H54 (cell line): ENCODE results near the gene ZNF275.
"Not testable (repeated sequence)": the region's sequence is repeated elsewhere in the genome, so short reads cannot be mapped to it uniquely, and the experiment has no call there.

ENCODE experiments used
- DNase-seq: peaks from one replicate; pipeline ENCODE4 v3.0.0; 2011; ENCODE audit warnings: low spot score, mixed read lengths; ENCODE audit not compliant: insufficient read length
- FAIRE-seq: peaks from 3 replicates; lab custom pipeline; 2011; peaks lifted over from hg19 to GRCh38; lab: Jason Lieb, UNC
- POLR2A ChIP-seq: IDR thresholded peaks from 2 replicates; pipeline ENCODE4 v1.6.1; 2011; ENCODE audit warnings: low read depth, mild to moderate bottlenecking, low read length

Gene ZNF275

GRCh38 chrX:153333821-153334653 is at the start of gene ZNF275:
Gene ZNF275, plus strand, starts transcription at chrX:153334153. Its CDS starts 2,527 bp downstream, at chrX:153336680.
- TF ChIP-seq POLR2A: peak; percentile 73
- no peak for FAIRE-seq
- DNase-seq: peak; percentile 86

- DNase-seq, FAIRE-seq: not testable (repeated sequence)
These were observed 48.3 kb upstream of the ZNF275 start for GRCh38 chrX:153285678-153286077.

GRCh38 chrX:153288807-153289206 is 45.1 kb upstream of the ZNF275 start:
- not testable (repeated sequence) for FAIRE-seq

DNA sequence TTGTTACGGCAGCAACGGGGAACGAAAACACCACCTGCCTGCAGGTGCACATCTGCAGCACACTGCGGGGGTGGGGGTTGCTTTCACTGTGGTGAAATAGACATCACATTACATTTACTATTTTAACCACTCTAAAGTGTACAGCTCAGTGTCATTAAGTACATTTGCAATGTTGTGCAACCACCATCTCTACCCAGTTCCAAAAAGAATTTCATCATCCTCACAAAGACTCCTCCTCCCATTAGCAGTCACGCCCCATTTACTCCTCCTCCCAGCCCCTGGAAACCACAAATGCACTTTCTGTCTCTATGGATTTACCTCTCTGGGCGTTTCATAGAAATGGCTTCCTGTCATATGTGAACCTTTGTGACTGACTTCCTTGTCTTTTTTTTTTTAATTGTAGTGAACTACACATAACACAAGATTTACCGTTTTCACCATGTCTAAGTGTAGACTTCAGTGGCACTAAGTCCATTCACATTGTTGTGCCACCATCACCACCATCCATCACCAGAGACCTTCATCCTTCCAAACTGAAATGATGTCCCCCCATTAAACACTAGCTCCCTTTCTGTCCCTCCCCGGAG is 40.4 kb upstream of the ZNF275 start:
- not testable (repeated sequence) for FAIRE-seq, DNase-seq

More at GRCh38 chrX:153288807-153289206, 45.1 kb upstream of the ZNF275 start:
- DNase-seq: not testable (repeated sequence)

GRCh38 chrX:153297376-153297775 is 36.6 kb upstream of the ZNF275 start:
- no peak for TF ChIP-seq POLR2A
- no peak for FAIRE-seq

GRCh38 chrX:153299855-153300254 is 34.1 kb upstream of the ZNF275 start:
- no peak for DNase-seq
- no peak for FAIRE-seq
- TF ChIP-seq POLR2A: no peak

More at GRCh38 chrX:153297376-153297775, 36.6 kb upstream of the ZNF275 start:
- DNase-seq: no peak

- TF ChIP-seq POLR2A: no peak
- no peak for FAIRE-seq
- no peak for DNase-seq
These were observed 32.2 kb upstream of the ZNF275 start for GRCh38 chrX:153301746-153302145.

GRCh38 chrX:153302796-153303195 is 31.2 kb upstream of the ZNF275 start:
- no peak for TF ChIP-seq POLR2A
- FAIRE-seq: no peak
- no peak for DNase-seq

GRCh38 chrX:153303276-153304262 is 30.4 kb upstream of the ZNF275 start:
- no peak for TF ChIP-seq POLR2A
- FAIRE-seq: no peak

DNA sequence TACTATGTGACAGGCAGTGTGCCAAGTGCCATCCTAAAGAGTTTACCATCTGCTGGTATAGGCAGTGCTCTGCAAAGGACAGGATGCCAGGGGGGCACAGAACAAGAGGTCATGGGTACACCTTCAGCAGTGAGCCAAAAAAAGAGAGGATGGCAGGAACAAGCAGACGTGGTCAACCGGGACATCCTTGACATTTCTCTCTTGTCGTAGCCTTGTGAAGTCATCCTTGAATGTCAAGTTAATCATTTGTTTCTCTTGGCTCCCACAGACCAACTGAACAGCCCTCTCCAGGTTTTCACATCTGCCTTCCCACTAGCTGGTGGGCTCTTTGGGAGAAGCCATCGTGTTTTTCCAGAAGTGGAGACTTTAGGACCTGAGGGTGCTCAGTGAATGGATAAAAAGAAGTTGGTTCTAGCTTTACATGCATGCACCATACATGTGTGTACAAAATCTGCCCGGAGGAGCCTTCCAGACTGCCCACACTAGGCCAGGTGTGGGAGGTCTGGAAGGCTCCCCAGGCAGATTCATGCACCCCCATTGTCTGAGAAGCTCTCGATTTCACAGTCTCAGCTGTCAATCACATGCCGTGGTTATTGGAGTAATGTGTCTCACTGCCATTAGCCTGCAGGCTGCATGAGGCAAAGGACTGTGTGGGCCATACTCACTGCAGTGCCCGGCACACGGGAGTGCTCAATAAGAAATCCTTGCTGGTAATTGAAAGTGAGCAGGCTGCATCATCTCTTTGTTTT is 28.8 kb upstream of the ZNF275 start:
- no peak for TF ChIP-seq POLR2A
- DNase-seq (no peak), FAIRE-seq (no peak)

More at GRCh38 chrX:153303276-153304262, 30.4 kb upstream of the ZNF275 start:
- DNase-seq: no peak

DNA sequence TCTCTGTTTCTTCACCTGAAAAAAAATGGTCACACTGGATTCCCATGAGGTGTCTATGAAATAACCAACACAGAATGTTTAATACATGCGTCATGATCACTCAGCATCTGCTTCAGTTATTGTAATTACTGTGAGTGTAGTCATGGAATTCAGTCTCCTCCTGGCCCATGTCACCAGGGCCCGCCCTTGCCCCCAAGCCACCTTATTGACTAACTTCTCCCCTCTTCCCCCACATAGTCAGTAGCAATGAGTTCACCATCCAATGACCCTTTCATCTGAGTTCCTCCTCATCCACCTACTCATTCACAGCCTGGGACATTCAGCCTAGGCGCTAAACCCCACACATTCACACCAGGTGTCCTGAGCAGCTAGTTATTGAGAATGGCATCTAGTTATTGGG is 28.0 kb upstream of the ZNF275 start:
- no peak for DNase-seq
- TF ChIP-seq POLR2A: no peak
- no peak for FAIRE-seq

DNA sequence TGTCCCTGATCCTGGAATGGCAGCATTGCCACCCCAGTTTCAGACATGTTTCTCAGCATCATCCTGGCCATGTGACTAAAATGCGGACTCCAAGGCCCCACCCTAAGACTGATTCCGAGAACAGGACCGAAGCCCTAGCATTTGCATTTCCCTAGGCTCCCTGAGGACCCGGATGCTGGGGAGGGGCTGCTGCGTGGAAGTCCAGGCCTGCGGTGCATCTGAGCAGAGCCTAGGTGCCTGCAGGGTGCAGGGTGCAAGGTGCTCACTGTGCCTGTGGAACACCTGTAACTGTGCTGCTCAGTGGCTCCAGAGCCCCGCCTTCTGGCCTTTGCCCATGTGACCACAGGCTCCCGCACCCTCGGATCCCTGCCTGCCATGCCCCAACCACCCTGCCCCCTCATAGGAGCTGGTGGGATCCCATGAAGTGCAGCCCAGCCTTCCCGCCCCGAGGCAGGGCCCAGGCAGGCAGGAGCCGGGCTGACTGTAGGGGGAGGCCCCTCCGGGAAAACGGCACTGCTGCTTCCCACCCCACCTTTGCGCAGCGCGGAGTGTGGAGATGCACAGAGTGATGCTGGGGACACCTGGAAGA is 27.3 kb upstream of the ZNF275 start:
- DNase-seq (no peak), FAIRE-seq (no peak)
- TF ChIP-seq POLR2A: no peak
